Stromal cell of bone marrow (primary cell): ENCODE results near the gene CCNH.
A peak's percentile ranks its signal among the peaks of the same experiment; 100 is the strongest.

ENCODE experiments used
- DNase-seq: peaks from one replicate; pipeline ENCODE4 v3.0.0-alpha.2; 2012; ENCODE audit warnings: low read depth

CCNH gene

GRCh38 chr5:87412630-87413342 is at the start of gene CCNH:
Gene CCNH, minus strand, starts transcription at chr5:87412930. Its CDS starts 136 bp downstream, at chr5:87412794.
- DNase-seq, result peak; percentile 98

GRCh38 chr5:87457706-87458105 is 45.0 kb upstream of the CCNH start:
- no peak for DNase-seq

GRCh38 chr5:87453801-87454200 is 41.1 kb upstream of the CCNH start:
- no peak for DNase-seq

- no peak for DNase-seq
These were observed 40.1 kb upstream of the CCNH start for GRCh38 chr5:87452837-87453236.

- DNase-seq, result no peak
These were observed 29.7 kb upstream of the CCNH start for GRCh38 chr5:87442419-87442818.

- DNase-seq, result no peak
These were observed 25.5 kb upstream of the CCNH start for GRCh38 chr5:87438231-87438630.

- no peak for DNase-seq
These were observed 25.0 kb upstream of the CCNH start for GRCh38 chr5:87437724-87438123.

- DNase-seq, result no peak
These were observed 22.5 kb upstream of the CCNH start for GRCh38 chr5:87435144-87435694.

- DNase-seq, result no peak
These were observed 21.7 kb upstream of the CCNH start for GRCh38 chr5:87434461-87434860.

DNA sequence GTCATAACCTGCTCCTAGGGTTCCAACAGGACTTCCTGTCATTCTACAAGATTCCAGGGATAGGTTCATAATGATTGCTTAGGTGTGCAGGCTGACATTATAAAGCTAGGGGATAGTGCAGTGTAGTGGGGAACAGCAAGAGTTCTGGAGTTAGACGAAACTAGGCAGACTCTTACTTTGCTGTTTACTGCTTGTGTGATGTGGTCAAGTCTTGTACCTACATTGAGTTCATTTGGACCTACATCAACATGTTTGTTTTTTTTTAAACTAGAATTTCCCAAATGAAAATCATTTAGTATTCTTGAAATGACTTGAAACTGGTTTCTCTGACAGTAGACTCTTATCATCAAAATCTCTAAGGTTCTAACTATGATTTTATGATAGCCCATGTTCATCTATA is 21.2 kb upstream of the CCNH start:
- DNase-seq, result no peak

- no peak for DNase-seq
These were observed 19.7 kb upstream of the CCNH start for GRCh38 chr5:87432460-87432859.

GRCh38 chr5:87430863-87431457 is 18.2 kb upstream of the CCNH start:
- no peak for DNase-seq

DNA sequence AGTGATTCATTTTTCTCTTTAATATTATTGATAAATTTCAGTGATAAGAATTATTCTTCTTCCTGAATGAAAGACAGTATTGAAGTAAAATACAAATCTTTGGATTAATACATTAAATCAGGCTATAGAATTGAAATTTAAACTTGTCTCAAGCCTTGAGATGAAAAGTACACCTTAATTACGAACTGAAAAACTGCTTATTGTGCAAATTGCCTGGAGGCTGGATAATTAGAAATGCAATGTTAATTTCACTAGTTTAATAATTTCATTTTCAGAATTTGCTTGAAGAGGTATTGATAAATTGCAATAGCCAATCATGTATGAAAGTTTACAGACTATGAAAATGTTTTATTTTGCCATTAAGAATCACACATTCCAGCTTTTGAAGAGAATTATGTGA is 11.0 kb upstream of the CCNH start:
- DNase-seq, result no peak

GRCh38 chr5:87421307-87421706 is 8.6 kb upstream of the CCNH start:
- no peak for DNase-seq

DNA sequence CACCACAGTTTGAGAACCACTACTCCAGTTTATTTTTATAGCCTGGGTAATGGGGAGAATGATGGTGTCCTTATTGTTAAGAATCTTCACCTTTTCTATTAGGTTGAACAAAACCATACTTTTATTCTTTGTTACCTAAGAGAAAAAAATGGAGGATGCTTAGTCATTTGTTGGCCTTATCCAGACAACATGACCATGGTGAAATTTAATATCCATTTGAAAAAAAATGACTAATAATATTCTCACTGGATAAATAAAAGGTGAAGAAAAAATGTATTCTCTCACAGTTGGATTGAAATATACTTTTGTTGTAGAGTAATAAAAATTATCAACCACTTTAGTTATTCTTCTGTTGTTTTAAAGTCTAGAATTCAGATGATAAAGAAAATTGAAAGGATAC is 5.8 kb upstream of the CCNH start:
- no peak for DNase-seq

GRCh38 chr5:87413343-87413645 is 564 bp upstream of the CCNH start:
- no peak for DNase-seq

- DNase-seq, result no peak
These were observed 629 bp downstream of the CCNH start for GRCh38 chr5:87411973-87412629.

GRCh38 chr5:87411586-87411972 is 1.2 kb downstream of the CCNH start:
- no peak for DNase-seq

- DNase-seq, result no peak
These were observed 1.8 kb downstream of the CCNH start for GRCh38 chr5:87410931-87411330.

GRCh38 chr5:87408204-87408603 is 4.5 kb downstream of the CCNH start:
- DNase-seq, result no peak

- DNase-seq, result no peak
These were observed 7.1 kb downstream of the CCNH start for GRCh38 chr5:87405472-87406155.

DNA sequence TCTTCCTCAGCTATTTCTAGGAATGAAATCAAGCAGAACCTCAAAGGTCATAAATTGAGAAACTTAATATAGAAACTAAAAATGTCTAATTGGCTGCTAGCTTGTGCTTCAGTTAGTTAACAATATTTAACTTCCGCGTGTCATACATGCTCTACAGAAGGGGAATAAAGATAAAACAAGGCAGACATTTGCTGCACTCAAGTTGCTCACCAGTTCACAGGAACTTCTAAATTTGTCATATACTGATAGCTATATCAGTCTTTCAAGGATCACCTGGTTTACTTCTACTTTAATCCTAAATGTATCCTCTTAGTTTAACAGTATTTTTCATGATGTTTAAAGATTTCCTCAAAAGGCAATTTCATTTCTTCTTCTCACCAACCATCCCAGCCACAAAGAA is 8.4 kb downstream of the CCNH start:
- DNase-seq, result no peak

GRCh38 chr5:87403899-87404298 is 8.8 kb downstream of the CCNH start:
- DNase-seq, result no peak
